H1 (cell line): ENCODE results near the gene PFKFB3.

ENCODE experiments used
- CHD1 ChIP-seq: IDR thresholded peaks from 2 replicates; pipeline ENCODE4 v1.6.1; 2012; ENCODE audit warnings: low read depth, low read length, improper control_type of control experiment
- CTCF ChIP-seq, 3 experiments: IDR thresholded peaks; 1 replicate in 2 of 3; 2 replicates in 1 of 3; pipeline versions ENCODE4 v1.5.1 to v1.6.1; 2011; ENCODE audit warnings: low read length in 3 of 3, mild to moderate bottlenecking in 3 of 3, inconsistent platforms in 2 of 3, low read depth in 1 of 3, moderate library complexity in 1 of 3; ENCODE audit not compliant: insufficient read depth in 1 of 3; ENCODE audit errors: control extremely low read depth in 1 of 3
- EZH2 ChIP-seq: fragments of 200-600 bp; sonication (generic); IDR thresholded peaks from 2 replicates; pipeline ENCODE4 v1.7.1; 2012; ENCODE audit warnings: low read depth, mild to moderate bottlenecking, moderate library complexity, low read length, inconsistent platforms; ENCODE audit not compliant: severe bottlenecking
- FOSL1 ChIP-seq: IDR thresholded peaks from 2 replicates; pipeline ENCODE4 v1.6.1; 2011; ENCODE audit warnings: mild to moderate bottlenecking, low read depth, low read length, moderate library complexity; ENCODE audit not compliant: insufficient read depth
- MAFK ChIP-seq: IDR thresholded peaks from 2 replicates; pipeline ENCODE4 v1.6.1; 2012; ENCODE audit warnings: low read depth, mild to moderate bottlenecking, improper control_type of control experiment, low read length
- POLR2A ChIP-seq, 2 experiments: IDR thresholded peaks; 1 replicate in 1 of 2; 2 replicates in 1 of 2; pipeline ENCODE4 v1.6.1; 2011; ENCODE audit warnings: low read depth in 2 of 2, low read length in 2 of 2, mild to moderate bottlenecking in 2 of 2; ENCODE audit errors: control extremely low read depth in 1 of 2
- POU5F1 ChIP-seq: IDR thresholded peaks from 2 replicates; pipeline ENCODE4 v1.6.1; 2011; ENCODE audit warnings: low read depth, mild to moderate bottlenecking, low read length, moderate library complexity
- RAD21 ChIP-seq, 2 experiments: IDR thresholded peaks in 1 of 2; conservative IDR thresholded peaks in 1 of 2; 2 replicates each; pipeline ENCODE4 v1.6.1; 2011; ENCODE audit warnings: low read depth in 2 of 2, low read length in 2 of 2, improper control_type of control experiment in 1 of 2, inconsistent platforms in 1 of 2, mild to moderate bottlenecking in 1 of 2, moderate library complexity in 1 of 2
- SUZ12 ChIP-seq: fragments of 200-600 bp; sonication (generic); IDR thresholded peaks from 2 replicates; pipeline ENCODE4 v1.6.1; 2012; ENCODE audit warnings: mild to moderate bottlenecking, inconsistent platforms, low read length, moderate library complexity, mixed read lengths
- TAF1 ChIP-seq: IDR thresholded peaks from 2 replicates; pipeline ENCODE4 v1.6.1; 2011; ENCODE audit warnings: mild to moderate bottlenecking, low read depth, low read length

GRCh38 chr10:6300784-6301460 lies 98.2 kb downstream of the PFKFB3 start:
- TF ChIP-seq EZH2 (no peak), TAF1 (no peak), RAD21 (IDR thresholded peaks at IDR 0.05 in 1 of 2, conservative IDR thresholded peaks at IDR 0.05 in 1 of 2; ENCODE audit: low read depth in 2 of 2, low read length in 2 of 2) (no peak), SUZ12 (no peak), CTCF (IDR thresholded peaks at IDR 0.05; ENCODE audit: control extremely low read depth in 1 of 3, insufficient read depth in 1 of 3, low read depth in 1 of 3, low read length in 3 of 3) (no peak), POLR2A (IDR thresholded peaks at IDR 0.05; ENCODE audit: control extremely low read depth in 1 of 2, low read depth in 2 of 2, low read length in 2 of 2) (no peak), MAFK (no peak), CHD1 (no peak), POU5F1 (no peak), FOSL1 (no peak)
